Stimulated activated CD4-positive, alpha-beta T cell treated with anti-CD3 and anti-CD28 coated beads, Interleukin-4, amount 100 ng/mL, for 24 hours (primary cell): ENCODE measurements around the gene FAM161A.

Source experiments
- DNase-seq: peaks from one replicate; pipeline ENCODE4 v3.0.0-alpha.2; 2020

Gene FAM161A

DNA sequence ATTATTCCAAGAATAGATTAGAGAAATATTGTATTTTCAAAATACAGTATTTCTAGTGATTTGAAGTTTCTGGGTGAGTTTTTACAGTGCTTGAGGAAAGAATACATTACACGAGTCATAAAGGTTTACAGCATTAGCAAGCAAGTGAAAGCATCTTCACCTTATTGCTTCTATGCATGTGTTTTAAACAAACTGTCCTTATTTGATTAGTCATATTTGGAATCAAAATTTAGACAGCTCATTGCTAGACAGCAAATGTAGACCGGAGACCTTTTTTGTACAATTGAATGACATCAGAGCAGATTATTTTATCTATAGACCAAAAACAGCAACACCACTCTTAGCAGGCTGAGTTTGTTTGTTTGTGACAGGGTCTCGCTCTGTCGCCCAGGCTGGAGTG, 69.2 kb downstream of the FAM161A start:
- DNase-seq = no peak

DNA sequence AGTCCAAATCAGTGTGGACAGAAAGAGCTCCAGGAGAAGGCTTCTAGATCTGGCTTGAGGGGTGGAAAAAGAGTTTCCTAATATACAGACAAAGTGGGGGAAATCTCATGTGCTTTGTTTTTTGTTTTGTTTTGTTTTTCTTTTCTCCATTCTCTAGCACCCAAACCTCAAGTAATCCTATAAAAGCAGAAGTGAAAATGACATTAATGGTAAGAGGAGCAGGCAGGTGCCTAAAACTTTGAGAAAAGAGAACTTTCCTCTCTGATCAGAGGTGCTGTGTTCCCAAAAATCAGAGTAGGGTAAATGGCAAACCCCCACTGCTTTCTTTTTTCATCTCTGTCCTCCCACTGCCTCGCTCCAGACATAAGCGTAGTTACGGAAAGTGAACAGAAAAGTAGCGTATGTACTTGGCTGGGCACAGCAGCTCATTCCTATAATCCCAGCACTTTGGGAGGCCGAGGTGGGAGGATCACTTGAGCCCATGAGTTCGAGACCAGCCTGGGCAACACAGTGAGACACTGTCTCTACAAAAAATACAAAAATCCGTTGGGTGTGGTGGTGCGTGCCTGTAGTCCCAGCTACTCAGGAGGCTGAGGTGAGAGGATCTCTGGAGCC, 77.8 kb downstream of the FAM161A start:
- DNase-seq = no peak
